Measurements from ENCODE around the gene RNASE12.

DNA sequence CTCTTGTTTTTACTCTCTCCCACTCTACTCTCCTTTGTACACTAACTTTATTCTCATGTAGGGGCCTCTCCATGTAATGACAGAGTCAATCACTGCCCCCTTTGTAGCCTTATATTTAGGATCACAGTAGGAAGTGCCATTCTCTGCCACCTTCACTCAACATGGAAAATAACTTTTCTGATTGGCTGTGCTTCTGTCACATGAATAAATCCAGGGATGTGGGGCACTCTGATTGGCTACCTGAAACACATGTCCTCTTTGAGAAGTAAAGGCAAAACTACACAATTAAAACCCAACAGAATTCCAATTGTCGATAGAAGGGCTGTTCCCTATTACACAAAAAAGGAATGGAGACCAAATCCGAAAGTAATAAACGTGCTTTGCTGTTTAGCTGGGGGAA, 30.2 kb downstream of the RNASE12 start, which contains the start of gene RNASE9:
- no peak for TF ChIP-seq SIN3A (IDR thresholded peaks at IDR 0.05; ENCODE audit: low read depth)
- TF ChIP-seq, protein P1, sequence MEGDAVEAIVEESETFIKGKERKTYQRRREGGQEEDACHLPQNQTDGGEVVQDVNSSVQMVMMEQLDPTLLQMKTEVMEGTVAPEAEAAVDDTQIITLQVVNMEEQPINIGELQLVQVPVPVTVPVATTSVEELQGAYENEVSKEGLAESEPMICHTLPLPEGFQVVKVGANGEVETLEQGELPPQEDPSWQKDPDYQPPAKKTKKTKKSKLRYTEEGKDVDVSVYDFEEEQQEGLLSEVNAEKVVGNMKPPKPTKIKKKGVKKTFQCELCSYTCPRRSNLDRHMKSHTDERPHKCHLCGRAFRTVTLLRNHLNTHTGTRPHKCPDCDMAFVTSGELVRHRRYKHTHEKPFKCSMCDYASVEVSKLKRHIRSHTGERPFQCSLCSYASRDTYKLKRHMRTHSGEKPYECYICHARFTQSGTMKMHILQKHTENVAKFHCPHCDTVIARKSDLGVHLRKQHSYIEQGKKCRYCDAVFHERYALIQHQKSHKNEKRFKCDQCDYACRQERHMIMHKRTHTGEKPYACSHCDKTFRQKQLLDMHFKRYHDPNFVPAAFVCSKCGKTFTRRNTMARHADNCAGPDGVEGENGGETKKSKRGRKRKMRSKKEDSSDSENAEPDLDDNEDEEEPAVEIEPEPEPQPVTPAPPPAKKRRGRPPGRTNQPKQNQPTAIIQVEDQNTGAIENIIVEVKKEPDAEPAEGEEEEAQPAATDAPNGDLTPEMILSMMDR (IDR thresholded peaks at IDR 0.05 in 2 of 3, conservative IDR thresholded peaks at IDR 0.05 in 1 of 3; ENCODE audit: borderline replicate concordance in 1 of 3, insufficient read depth in 1 of 3, low read depth in 2 of 3, low read length in 2 of 3), result no peak
- TF ChIP-seq, protein P2, sequence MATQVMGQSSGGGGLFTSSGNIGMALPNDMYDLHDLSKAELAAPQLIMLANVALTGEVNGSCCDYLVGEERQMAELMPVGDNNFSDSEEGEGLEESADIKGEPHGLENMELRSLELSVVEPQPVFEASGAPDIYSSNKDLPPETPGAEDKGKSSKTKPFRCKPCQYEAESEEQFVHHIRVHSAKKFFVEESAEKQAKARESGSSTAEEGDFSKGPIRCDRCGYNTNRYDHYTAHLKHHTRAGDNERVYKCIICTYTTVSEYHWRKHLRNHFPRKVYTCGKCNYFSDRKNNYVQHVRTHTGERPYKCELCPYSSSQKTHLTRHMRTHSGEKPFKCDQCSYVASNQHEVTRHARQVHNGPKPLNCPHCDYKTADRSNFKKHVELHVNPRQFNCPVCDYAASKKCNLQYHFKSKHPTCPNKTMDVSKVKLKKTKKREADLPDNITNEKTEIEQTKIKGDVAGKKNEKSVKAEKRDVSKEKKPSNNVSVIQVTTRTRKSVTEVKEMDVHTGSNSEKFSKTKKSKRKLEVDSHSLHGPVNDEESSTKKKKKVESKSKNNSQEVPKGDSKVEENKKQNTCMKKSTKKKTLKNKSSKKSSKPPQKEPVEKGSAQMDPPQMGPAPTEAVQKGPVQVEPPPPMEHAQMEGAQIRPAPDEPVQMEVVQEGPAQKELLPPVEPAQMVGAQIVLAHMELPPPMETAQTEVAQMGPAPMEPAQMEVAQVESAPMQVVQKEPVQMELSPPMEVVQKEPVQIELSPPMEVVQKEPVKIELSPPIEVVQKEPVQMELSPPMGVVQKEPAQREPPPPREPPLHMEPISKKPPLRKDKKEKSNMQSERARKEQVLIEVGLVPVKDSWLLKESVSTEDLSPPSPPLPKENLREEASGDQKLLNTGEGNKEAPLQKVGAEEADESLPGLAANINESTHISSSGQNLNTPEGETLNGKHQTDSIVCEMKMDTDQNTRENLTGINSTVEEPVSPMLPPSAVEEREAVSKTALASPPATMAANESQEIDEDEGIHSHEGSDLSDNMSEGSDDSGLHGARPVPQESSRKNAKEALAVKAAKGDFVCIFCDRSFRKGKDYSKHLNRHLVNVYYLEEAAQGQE (IDR thresholded peaks at IDR 0.05; ENCODE audit: low read depth), result no peak
- no peak for TF ChIP-seq SP1 (IDR thresholded peaks at IDR 0.05; ENCODE audit: low read depth)
- no peak for TF ChIP-seq CBX3 (IDR thresholded peaks at IDR 0.05; ENCODE audit: low read depth)
- TF ChIP-seq YY1 (IDR thresholded peaks at IDR 0.05; ENCODE audit: extremely low read depth, insufficient replicate concordance, low read depth, low read length), result no peak
- TF ChIP-seq POLR2AphosphoS5 (IDR thresholded peaks at IDR 0.05; ENCODE audit: low read depth, low read length), result no peak
- no peak for TF ChIP-seq EZH2phosphoT487 (IDR thresholded peaks at IDR 0.05; ENCODE audit: borderline replicate concordance)
- TF ChIP-seq EGR1 (IDR thresholded peaks at IDR 0.05; ENCODE audit: low read depth), result no peak

All from HCT116 (cell line).